ENCODE measurements around the gene KASH5. TPM values are rescaled to one million over a fixed set of nuclear protein-coding genes. Genes with fewer than 3 reads are reported as not detected.
A peak's percentile ranks its signal among the peaks of the same experiment; 100 is the strongest.

The KASH5 gene
- total RNA-seq, 1 experiment from 2014 or later = not detected

- peak; percentile 43 for DNase-seq
- intact Hi-C loops (cut with micrococcal nuclease; ENCODE audit: unreplicated experiment) = no loop called here
- Mint-ChIP-seq H3K36me3 (ENCODE audit: insufficient read depth, unreplicated experiment) (peaks cover 11% of the 10 kb centered on the region), H3K9me3 (ENCODE audit: low read depth, unreplicated experiment) (peaks cover 3% of the 10 kb centered on the region), H3K4me1 (ENCODE audit: low read depth, unreplicated experiment) (peaks cover 8% of the 10 kb centered on the region), H3K4me3 (ENCODE audit: low read depth, unreplicated experiment) (no peak overlapping the region), H3K27ac (ENCODE audit: unreplicated experiment) (no peak overlapping the region), H3K27me3 (ENCODE audit: unreplicated experiment) (peaks cover 97% of the 10 kb centered on the region)
- TF ChIP-seq CTCF (IDR thresholded peaks at IDR 0.05; ENCODE audit: unreplicated experiment) = no peak
- BruUV-seq (replicated peaks) = no TSS peak
- CTCF ChIA-PET = interaction anchor here (0.6 to 1.1 kb wide), 2 partner anchors 13 to 120 kb away, joined by 3 read pairs; no protein-coding TSS in a partner anchor
Measured at GRCh38 chr19:49436381-49437017, 48.5 kb downstream of the KASH5 start.

GRCh38 chr19:49437231-49437630 is 49.2 kb downstream of the KASH5 start:
- intact Hi-C loops (cut with micrococcal nuclease; ENCODE audit: unreplicated experiment) = no loop called here
- Mint-ChIP-seq H3K27me3 (ENCODE audit: unreplicated experiment) (peaks cover 97% of the 10 kb centered on the region), H3K9me3 (ENCODE audit: low read depth, unreplicated experiment) (peaks cover under 1% of the 10 kb centered on the region), H3K4me3 (ENCODE audit: low read depth, unreplicated experiment) (no peak overlapping the region), H3K27ac (ENCODE audit: unreplicated experiment) (no peak overlapping the region), H3K4me1 (ENCODE audit: low read depth, unreplicated experiment) (peaks cover 16% of the 10 kb centered on the region), H3K36me3 (ENCODE audit: insufficient read depth, unreplicated experiment) (peaks cover 17% of the 10 kb centered on the region)
- CTCF ChIA-PET = no interaction called here
- DNase-seq = no peak
- TF ChIP-seq CTCF (IDR thresholded peaks at IDR 0.05; ENCODE audit: unreplicated experiment) = no peak
- no TSS peak for BruUV-seq (replicated peaks)

- intact Hi-C loops (cut with micrococcal nuclease; ENCODE audit: unreplicated experiment) = no loop called here
- peaks cover 19% of the 10 kb centered on the region for H3K4me1 Mint-ChIP-seq (ENCODE audit: low read depth, unreplicated experiment)
- no TSS peak for BruUV-seq (replicated peaks)
- no peak for DNase-seq
- H3K4me3 Mint-ChIP-seq (ENCODE audit: low read depth, unreplicated experiment) = no peak overlapping the region
- peaks cover 27% of the 10 kb centered on the region for H3K36me3 Mint-ChIP-seq (ENCODE audit: insufficient read depth, unreplicated experiment)
- H3K27me3 Mint-ChIP-seq (ENCODE audit: unreplicated experiment) = peaks cover 96% of the 10 kb centered on the region
- CTCF ChIA-PET = no interaction called here
- H3K27ac Mint-ChIP-seq (ENCODE audit: unreplicated experiment) = no peak overlapping the region
- H3K9me3 Mint-ChIP-seq (ENCODE audit: low read depth, unreplicated experiment) = no peaks in the 10 kb centered on the region
- TF ChIP-seq CTCF (IDR thresholded peaks at IDR 0.05; ENCODE audit: unreplicated experiment) = no peak
Measured at GRCh38 chr19:49438261-49438660, 50.2 kb downstream of the KASH5 start.

- intact Hi-C loops (cut with micrococcal nuclease; ENCODE audit: unreplicated experiment) = no loop called here
- no TSS peak for BruUV-seq (replicated peaks)
- H3K36me3 Mint-ChIP-seq (ENCODE audit: insufficient read depth, unreplicated experiment) = peaks cover 39% of the 10 kb centered on the region
- H3K27ac Mint-ChIP-seq (ENCODE audit: unreplicated experiment) = no peak overlapping the region
- no peak for TF ChIP-seq CTCF (IDR thresholded peaks at IDR 0.05; ENCODE audit: unreplicated experiment)
- H3K9me3 Mint-ChIP-seq (ENCODE audit: low read depth, unreplicated experiment) = no peaks in the 10 kb centered on the region
- H3K4me1 Mint-ChIP-seq (ENCODE audit: low read depth, unreplicated experiment) = peaks cover 27% of the 10 kb centered on the region
- H3K27me3 Mint-ChIP-seq (ENCODE audit: unreplicated experiment) = peaks cover 83% of the 10 kb centered on the region
- no peak for DNase-seq
- H3K4me3 Mint-ChIP-seq (ENCODE audit: low read depth, unreplicated experiment) = no peak overlapping the region
- CTCF ChIA-PET = interaction anchor here (0.5 to 0.6 kb wide), 2 partner anchors 42 to 207 kb away, joined by 3 to 12 read pairs; no protein-coding TSS in a partner anchor
Measured at GRCh38 chr19:49439836-49440235, 51.8 kb downstream of the KASH5 start.
